Measurements from ENCODE around the gene GPC4. TPM values are rescaled to one million over a fixed set of nuclear protein-coding genes. Genes with fewer than 3 reads are reported as not detected.
"Not testable (repeated sequence)": the region's sequence is repeated elsewhere in the genome, so short reads cannot be mapped to it uniquely, and the experiment has no call there.

Gene GPC4
- total and polyA plus RNA-seq, 11 donors, result 1.6 to 9.0 (median 5.7) TPM

DNA sequence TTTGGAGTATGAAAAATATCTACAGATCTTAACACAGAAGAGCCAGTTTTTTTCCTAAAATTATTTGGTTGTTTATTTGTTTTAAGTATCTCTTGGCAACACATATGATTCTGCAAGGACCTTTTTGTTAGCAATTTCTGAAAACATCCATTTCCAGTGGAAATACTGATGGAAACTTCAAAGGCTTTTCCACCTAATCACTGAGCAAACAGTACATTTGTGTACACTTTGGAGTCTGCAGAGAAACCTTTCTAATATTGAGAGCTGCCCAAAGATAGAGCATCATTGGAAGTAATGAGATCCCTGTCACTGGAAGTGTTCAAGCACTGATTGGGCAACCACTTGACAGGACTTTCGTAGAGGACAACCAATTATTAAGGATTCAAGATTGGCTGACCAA is 127.4 kb downstream of the GPC4 start:
- TF ChIP-seq, protein P1, sequence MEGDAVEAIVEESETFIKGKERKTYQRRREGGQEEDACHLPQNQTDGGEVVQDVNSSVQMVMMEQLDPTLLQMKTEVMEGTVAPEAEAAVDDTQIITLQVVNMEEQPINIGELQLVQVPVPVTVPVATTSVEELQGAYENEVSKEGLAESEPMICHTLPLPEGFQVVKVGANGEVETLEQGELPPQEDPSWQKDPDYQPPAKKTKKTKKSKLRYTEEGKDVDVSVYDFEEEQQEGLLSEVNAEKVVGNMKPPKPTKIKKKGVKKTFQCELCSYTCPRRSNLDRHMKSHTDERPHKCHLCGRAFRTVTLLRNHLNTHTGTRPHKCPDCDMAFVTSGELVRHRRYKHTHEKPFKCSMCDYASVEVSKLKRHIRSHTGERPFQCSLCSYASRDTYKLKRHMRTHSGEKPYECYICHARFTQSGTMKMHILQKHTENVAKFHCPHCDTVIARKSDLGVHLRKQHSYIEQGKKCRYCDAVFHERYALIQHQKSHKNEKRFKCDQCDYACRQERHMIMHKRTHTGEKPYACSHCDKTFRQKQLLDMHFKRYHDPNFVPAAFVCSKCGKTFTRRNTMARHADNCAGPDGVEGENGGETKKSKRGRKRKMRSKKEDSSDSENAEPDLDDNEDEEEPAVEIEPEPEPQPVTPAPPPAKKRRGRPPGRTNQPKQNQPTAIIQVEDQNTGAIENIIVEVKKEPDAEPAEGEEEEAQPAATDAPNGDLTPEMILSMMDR (IDR thresholded peaks at IDR 0.05), result no peak
- no peak for TF ChIP-seq POLR2A (IDR thresholded peaks at IDR 0.05)
- intact Hi-C loops (cut with DNase I), result no loop called here
- H3K4me1 ChIP-seq, result no peaks in the 10 kb centered on the region
- no peaks in the 10 kb centered on the region for H3K36me3 ChIP-seq
- H3K27me3 ChIP-seq, result no peaks in the 10 kb centered on the region
- peaks cover 0 to 6% (median 0%) of the 10 kb centered on the region in 12 donors for H3K9me3 ChIP-seq
- H3K4me3 ChIP-seq, result no peak overlapping the region
- ATAC-seq, result no peak
- no peak overlapping the region for H3K27ac ChIP-seq
- 71 to 89% (median 80%) methylated on average over 1 of the region's 1 CpG for WGBS, 4 donors
- no peak for DNase-seq

DNA sequence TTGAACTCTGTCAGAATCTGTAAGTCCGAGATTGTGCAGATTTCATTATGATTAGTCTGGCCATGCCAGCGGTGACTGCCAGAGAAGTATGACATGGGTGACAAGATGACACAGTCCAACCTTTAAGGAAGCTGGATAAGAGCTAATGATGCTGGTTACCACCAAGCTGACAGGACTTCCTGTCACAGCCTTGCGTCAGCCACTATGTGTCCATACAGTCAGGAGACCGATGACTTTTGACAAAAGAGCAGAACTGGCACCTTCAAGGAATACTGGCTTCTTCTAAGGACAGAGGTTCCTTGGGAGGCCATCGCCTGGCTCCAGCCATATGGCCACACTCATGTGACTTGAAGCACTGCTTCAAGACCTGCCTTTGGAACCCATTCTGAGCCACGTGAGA is 129.9 kb downstream of the GPC4 start:
- 79 to 86% (median 82%) methylated on average over 6 of the region's 6 CpGs for WGBS, 4 donors
- H3K27ac ChIP-seq, result no peak overlapping the region
- peaks cover 0 to 14% (median 0%) of the 10 kb centered on the region in 12 donors for H3K9me3 ChIP-seq
- DNase-seq (no peak), ATAC-seq (no peak)
- H3K4me1 ChIP-seq, result no peaks in the 10 kb centered on the region
- H3K4me3 ChIP-seq, result no peak overlapping the region
- TF ChIP-seq POLR2A (IDR thresholded peaks at IDR 0.05), result no peak
- TF ChIP-seq, protein P1 (IDR thresholded peaks at IDR 0.05), result no peak
- H3K27me3 ChIP-seq, result peaks cover 0 to 3% (median 0%) of the 10 kb centered on the region in 9 donors
- intact Hi-C loops (cut with DNase I), result no loop called here
- no peaks in the 10 kb centered on the region for H3K36me3 ChIP-seq

DNA sequence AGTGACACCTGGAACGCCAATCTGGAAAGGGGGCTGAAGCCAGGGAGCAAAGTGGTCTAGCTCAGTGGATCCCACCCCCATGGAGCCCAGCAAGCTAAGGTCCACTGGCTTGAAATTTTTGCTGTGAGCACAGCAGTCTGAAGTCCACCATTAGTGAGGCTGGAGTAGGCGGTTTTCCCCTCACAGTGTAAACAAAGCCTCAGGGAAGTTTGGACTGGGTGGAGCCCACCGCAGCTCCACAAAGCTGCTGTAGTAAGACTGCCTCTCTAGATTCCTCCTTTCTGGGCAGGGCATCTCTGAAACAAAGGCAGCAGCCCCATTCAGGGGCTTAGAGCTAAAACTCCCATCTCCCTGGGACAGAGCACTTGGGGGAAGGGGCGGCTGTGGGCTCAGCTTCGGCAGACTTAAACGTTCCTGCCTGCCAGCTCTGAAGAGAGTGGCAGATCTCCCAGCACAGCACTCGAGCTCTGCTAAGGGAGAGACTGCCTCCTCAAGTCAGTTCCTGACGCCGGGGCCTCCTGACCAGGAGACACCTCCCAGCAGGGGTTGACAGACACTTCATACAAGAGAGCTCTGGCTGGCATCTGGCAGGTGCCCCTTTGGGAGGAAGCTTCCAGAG is 136.1 kb downstream of the GPC4 start:
- H3K36me3 ChIP-seq; H3K4me3 ChIP-seq; H3K27ac ChIP-seq; H3K4me1 ChIP-seq; DNase-seq; intact Hi-C loops (cut with DNase I); ATAC-seq: not testable (repeated sequence)
- H3K9me3 ChIP-seq, result peaks cover 0 to 14% (median 0%) of the 10 kb centered on the region in 12 donors
- H3K27me3 ChIP-seq, result peaks cover 0 to 15% (median 0%) of the 10 kb centered on the region in 9 donors
- 76 to 85% (median 79%) methylated on average over 9 of the region's 9 CpGs for whole genome bisulfite sequencing, 4 donors

DNA sequence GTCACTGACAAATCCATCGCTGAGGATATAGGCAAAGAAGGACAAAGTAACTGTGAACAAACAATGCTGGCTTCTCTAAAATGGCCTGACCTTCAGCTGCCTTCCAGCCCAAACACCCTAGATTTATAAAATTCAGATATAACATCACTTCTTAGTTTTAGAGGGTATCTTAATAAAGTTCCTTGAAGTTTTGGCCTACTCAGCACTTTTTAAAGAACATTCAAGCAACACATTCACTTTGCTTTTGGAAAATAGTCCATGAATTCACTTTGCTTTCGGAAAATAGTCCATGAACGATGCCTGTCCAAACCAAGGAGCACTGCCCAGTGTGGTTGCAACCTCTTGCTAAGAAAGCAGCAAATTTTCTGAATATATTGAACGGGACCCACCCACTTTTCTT is 142.1 kb downstream of the GPC4 start:
- Histone ChIP-seq H3K9me3 (no peaks in the 10 kb centered on the region), H3K4me3 (no peak overlapping the region), H3K4me1 (no peaks in the 10 kb centered on the region), H3K27me3 (peaks cover 0 to 16% (median 0%) of the 10 kb centered on the region in 9 donors), H3K36me3 (no peaks in the 10 kb centered on the region), H3K27ac (no peak overlapping the region)
- intact Hi-C loops (cut with DNase I), result no loop called here
- ATAC-seq (no peak), DNase-seq (no peak)
- WGBS, 4 donors, result 71 to 91% (median 85%) methylated on average over 4 of the region's 4 CpGs
- TF ChIP-seq, protein P1 (IDR thresholded peaks at IDR 0.05), result no peak
- no peak for TF ChIP-seq POLR2A (IDR thresholded peaks at IDR 0.05)

DNA sequence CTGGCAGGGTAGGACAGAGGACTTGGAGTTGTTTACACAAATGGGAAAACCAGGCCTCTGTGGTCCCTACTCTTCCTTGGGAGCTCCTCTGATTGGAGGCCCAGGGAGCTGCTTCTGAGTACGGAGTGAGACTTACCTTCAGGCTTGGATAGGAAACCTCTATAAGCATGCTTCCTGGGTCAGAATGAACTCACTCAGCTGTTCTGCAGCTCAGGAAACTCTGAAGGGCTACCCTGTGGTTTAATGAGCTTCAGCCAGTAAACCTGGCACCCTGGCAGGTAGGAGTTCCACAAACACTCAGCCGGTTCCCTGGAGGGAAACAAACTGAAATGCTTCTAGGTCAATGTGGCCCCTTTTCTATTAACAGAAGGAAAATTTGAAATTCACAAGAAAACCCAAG is 146.1 kb downstream of the GPC4 start:
- 52 to 86% (median 72%) methylated on average over 1 to 2 of the region's 2 CpGs for WGBS, 4 donors
- H3K4me3 ChIP-seq, result no peak overlapping the region
- intact Hi-C loops (cut with DNase I), result no loop called here
- no peaks in the 10 kb centered on the region for H3K9me3 ChIP-seq
- no peak for TF ChIP-seq POLR2A (IDR thresholded peaks at IDR 0.05)
- TF ChIP-seq, protein P1 (IDR thresholded peaks at IDR 0.05), result no peak
- H3K4me1 ChIP-seq, result no peaks in the 10 kb centered on the region
- no peak for ATAC-seq
- H3K27me3 ChIP-seq, result peaks cover 0 to 15% (median 0%) of the 10 kb centered on the region in 9 donors
- H3K36me3 ChIP-seq, result no peaks in the 10 kb centered on the region
- DNase-seq, result no peak
- H3K27ac ChIP-seq, result no peak overlapping the region
